GM12801 (cell line): ENCODE results near the gene TRIB2.

Experiments used
- CTCF ChIP-seq: IDR thresholded peaks from one replicate; pipeline ENCODE4 v1.5.1; 2011; ENCODE audit warnings: control low read depth; ENCODE audit not compliant: insufficient read length; ENCODE audit errors: extremely low read depth

TRIB2 gene

GRCh38 chr2:12722447-12723316, 5.9 kb downstream of the TRIB2 start:
- TF ChIP-seq CTCF: no peak

- TF ChIP-seq CTCF: no peak
Measured at GRCh38 chr2:12723736-12724463, 7.2 kb downstream of the TRIB2 start.

- TF ChIP-seq CTCF: no peak
Measured at GRCh38 chr2:12725233-12726187, 8.8 kb downstream of the TRIB2 start.

DNA sequence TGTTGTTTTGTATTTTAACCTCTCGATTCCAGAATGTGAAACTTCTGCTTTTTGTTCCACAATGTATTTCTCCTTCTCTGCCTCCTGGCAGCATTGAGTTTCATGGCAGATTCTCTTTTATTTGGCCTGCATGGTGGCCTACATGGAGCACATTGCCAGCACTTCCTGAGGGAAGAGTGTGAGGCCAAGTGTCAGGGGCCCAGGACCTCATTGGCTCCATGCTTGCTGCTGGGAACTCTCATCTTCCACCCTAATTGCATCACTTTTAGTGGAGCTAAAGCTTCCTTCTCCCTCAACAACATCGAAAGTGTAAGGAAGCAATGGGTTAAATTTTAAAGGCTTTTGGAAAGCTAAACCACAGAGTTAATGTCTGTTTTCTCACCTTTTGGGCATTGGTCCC, 9.5 kb downstream of the TRIB2 start:
- no peak for TF ChIP-seq CTCF

DNA sequence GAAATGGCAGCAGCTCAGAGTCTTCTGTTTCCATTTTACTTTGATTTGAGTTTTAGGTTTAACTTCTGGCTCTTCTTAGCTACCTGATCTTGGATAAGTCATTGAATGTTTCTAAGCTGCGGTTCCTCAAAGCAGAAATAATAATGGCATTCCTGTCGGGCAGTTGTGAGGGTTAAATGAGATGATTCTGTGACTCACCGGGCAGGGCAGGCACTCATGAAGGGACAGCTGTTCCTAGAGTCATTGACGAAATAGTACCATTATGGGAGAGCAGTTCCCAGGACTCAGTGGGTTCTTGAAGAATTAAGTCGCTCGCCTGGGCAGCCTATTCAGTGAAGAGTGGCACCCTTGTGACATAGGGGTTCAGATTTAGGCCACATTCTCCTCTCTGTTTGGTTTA, 10.3 kb downstream of the TRIB2 start:
- TF ChIP-seq CTCF: no peak

- no peak for TF ChIP-seq CTCF
Measured at GRCh38 chr2:12727641-12728040, 10.9 kb downstream of the TRIB2 start.
